DOHH2 (cell line): ENCODE data around the gene DNAJC16.

ENCODE experiments used
- H3F3A ChIP-seq: fragments of 200-600 bp; sonication (generic), shearing (Covaris generic); 2 replicates; pipeline ENCODE4 v1.6.0; 2016; ENCODE audit warnings: antibody characterized with exemption, mild to moderate bottlenecking; ENCODE audit not compliant: control insufficient read depth, insufficient read depth
- H3K27ac ChIP-seq: fragments of 200-600 bp; sonication (generic); 2 replicates; pipeline ENCODE4 v1.5.1; 2014; ENCODE audit warnings: low read depth, mild to moderate bottlenecking, low read length, moderate library complexity
- H3K27me3 ChIP-seq: fragments of 200-600 bp; sonication (generic); 2 replicates; pipeline ENCODE4 v1.6.1; 2014; ENCODE audit warnings: mild to moderate bottlenecking, low read length, mixed read lengths; ENCODE audit not compliant: control insufficient read depth
- H3K36me3 ChIP-seq: fragments of 200-600 bp; sonication (generic); 2 replicates; pipeline ENCODE4 v1.6.1; 2014; ENCODE audit warnings: mild to moderate bottlenecking, low read length, moderate library complexity, mixed read lengths; ENCODE audit not compliant: control insufficient read depth
- H3K4me1 ChIP-seq: fragments of 200-600 bp; sonication (generic); 2 replicates; pipeline ENCODE4 v1.6.1; 2014; ENCODE audit warnings: mild to moderate bottlenecking, low read length, mixed read lengths; ENCODE audit not compliant: control insufficient read depth
- H3K4me2 ChIP-seq: fragments of 200-600 bp; sonication (generic); 2 replicates; pipeline ENCODE4 v1.6.0; 2014; ENCODE audit warnings: mild to moderate bottlenecking, low read length, moderate library complexity
- H3K4me3 ChIP-seq: fragments of 200-600 bp; sonication (generic); 2 replicates; pipeline ENCODE4 v1.5.1; 2014; ENCODE audit warnings: mild to moderate bottlenecking, low read length, mixed read lengths
- H3K79me2 ChIP-seq: fragments of 200-600 bp; sonication (generic); 2 replicates; pipeline ENCODE4 v1.6.1; 2014; ENCODE audit warnings: mild to moderate bottlenecking, low read length, mixed read lengths; ENCODE audit not compliant: control insufficient read depth
- H3K9me2 ChIP-seq: fragments of 200-600 bp; sonication (generic); replicated peaks from 2 replicates; pipeline ENCODE4 v1.6.1; 2014; ENCODE audit warnings: mild to moderate bottlenecking, low read length, mixed read lengths; ENCODE audit not compliant: control insufficient read depth
- H3K9me3 ChIP-seq: fragments of 200-600 bp; sonication (generic); 2 replicates; pipeline ENCODE4 v1.6.1; 2014; ENCODE audit warnings: antibody characterized with exemption, low read length, mixed read lengths; ENCODE audit not compliant: control insufficient read depth, insufficient read depth
- H4K20me1 ChIP-seq: fragments of 200-600 bp; sonication (generic); 2 replicates; pipeline ENCODE4 v1.6.0; 2014; ENCODE audit warnings: low read depth, mild to moderate bottlenecking, antibody characterized with exemption, low read length, moderate library complexity; ENCODE audit not compliant: control insufficient read depth, insufficient read depth
- EZH2phosphoT487 ChIP-seq: fragments of 200-600 bp; sonication (generic); IDR thresholded peaks from 2 replicates; pipeline ENCODE4 v1.6.1; 2017; ENCODE audit warnings: borderline replicate concordance, mild to moderate bottlenecking, antibody characterized with exemption, low read length, moderate library complexity, mixed read lengths
- TF ChIP-seq, protein P1 (sequence below): fragments of 200-600 bp; sonication (generic); IDR thresholded peaks from one replicate; pipeline ENCODE4 v1.5.1; 2014; ENCODE audit warnings: antibody characterized with exemption, mild to moderate bottlenecking, low read depth, low read length; ENCODE audit not compliant: poor library complexity, severe bottlenecking

DNAJC16 gene

DNA sequence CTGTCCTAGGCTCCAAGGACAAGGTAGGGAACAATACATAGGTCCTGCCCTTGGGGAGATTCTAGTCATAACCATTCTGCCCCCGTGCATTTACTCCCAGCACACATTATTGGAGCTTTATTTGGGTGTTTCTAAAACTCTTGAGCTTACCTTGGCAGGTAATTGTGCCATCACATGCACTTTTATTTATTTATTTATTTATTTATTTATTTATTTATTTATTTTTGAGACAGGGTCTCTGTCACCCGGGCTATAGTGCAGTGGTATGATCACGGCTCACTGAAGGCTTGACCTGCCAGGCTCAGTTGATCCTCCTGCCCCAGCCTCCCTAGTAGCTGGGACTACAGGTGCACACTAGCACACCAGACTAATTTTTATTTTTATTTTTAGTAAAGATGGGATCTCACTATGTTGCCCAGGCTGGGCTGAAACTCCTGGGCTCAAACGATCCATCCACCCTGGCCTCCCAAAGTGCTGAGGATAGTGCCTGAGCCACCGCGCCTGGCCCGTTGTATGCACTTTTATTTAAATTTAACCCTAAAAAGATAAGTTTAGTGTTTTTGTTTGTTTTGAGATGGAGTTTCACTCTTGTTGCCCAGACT is 49.0 kb downstream of the DNAJC16 start:
- H3K9me2 ChIP-seq, result no peaks in the 10 kb centered on the region
- no peak for TF ChIP-seq EZH2phosphoT487
- TF ChIP-seq, protein P1, sequence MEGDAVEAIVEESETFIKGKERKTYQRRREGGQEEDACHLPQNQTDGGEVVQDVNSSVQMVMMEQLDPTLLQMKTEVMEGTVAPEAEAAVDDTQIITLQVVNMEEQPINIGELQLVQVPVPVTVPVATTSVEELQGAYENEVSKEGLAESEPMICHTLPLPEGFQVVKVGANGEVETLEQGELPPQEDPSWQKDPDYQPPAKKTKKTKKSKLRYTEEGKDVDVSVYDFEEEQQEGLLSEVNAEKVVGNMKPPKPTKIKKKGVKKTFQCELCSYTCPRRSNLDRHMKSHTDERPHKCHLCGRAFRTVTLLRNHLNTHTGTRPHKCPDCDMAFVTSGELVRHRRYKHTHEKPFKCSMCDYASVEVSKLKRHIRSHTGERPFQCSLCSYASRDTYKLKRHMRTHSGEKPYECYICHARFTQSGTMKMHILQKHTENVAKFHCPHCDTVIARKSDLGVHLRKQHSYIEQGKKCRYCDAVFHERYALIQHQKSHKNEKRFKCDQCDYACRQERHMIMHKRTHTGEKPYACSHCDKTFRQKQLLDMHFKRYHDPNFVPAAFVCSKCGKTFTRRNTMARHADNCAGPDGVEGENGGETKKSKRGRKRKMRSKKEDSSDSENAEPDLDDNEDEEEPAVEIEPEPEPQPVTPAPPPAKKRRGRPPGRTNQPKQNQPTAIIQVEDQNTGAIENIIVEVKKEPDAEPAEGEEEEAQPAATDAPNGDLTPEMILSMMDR, result no peak

DNA sequence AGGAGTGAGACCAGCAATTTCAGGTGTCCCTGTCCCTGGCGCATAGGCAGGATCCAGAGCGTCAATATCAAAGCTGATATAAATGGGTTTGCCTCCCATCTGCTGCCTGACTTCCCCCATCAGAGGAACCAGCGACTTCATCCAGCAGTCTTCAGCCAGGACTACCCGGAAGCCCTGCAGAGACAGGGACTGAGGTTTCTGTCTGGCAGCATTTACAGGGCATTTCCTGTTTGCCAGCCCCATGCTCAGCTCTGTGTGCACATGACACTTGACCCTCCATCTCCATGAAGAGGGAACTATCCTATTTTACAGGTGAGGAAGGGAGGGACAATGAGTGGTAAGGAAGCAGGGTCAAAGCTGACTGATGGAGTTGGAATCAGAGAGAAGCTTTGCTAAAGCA is 51.0 kb downstream of the DNAJC16 start:
- no peaks in the 10 kb centered on the region for H3K27me3 ChIP-seq
- H3K36me3 ChIP-seq, result no peaks in the 10 kb centered on the region
- H3K4me1 ChIP-seq, result peaks cover 20% of the 10 kb centered on the region
- no peak overlapping the region for H3K4me3 ChIP-seq
- no peaks in the 10 kb centered on the region for H3K9me3 ChIP-seq
- no peak overlapping the region for H3K27ac ChIP-seq
- no peaks in the 10 kb centered on the region for H3K79me2 ChIP-seq
- H4K20me1 ChIP-seq, result no peaks in the 10 kb centered on the region
- H3K9me2 ChIP-seq, result no peaks in the 10 kb centered on the region
- H3F3A ChIP-seq, result peaks cover 7% of the 10 kb centered on the region; the same call in 1 of the 2 replicates
- no peak overlapping the region for H3K4me2 ChIP-seq
- TF ChIP-seq EZH2phosphoT487, result no peak
- TF ChIP-seq, protein P1, result no peak

More for the DNA sequence above, 49.0 kb downstream of the DNAJC16 start:
- H3K4me3 ChIP-seq, result no peak overlapping the region
- H4K20me1 ChIP-seq, result no peaks in the 10 kb centered on the region
- no peaks in the 10 kb centered on the region for H3K9me3 ChIP-seq
- no peaks in the 10 kb centered on the region for H3K27me3 ChIP-seq
- peaks cover 17% of the 10 kb centered on the region for H3F3A ChIP-seq
- H3K36me3 ChIP-seq, result peaks cover 7% of the 10 kb centered on the region; the same call in 1 of the 2 replicates
- H3K4me1 ChIP-seq, result peaks cover 40% of the 10 kb centered on the region
- no peaks in the 10 kb centered on the region for H3K79me2 ChIP-seq
- no peak overlapping the region for H3K4me2 ChIP-seq
- H3K27ac ChIP-seq, result no peak overlapping the region

DNA sequence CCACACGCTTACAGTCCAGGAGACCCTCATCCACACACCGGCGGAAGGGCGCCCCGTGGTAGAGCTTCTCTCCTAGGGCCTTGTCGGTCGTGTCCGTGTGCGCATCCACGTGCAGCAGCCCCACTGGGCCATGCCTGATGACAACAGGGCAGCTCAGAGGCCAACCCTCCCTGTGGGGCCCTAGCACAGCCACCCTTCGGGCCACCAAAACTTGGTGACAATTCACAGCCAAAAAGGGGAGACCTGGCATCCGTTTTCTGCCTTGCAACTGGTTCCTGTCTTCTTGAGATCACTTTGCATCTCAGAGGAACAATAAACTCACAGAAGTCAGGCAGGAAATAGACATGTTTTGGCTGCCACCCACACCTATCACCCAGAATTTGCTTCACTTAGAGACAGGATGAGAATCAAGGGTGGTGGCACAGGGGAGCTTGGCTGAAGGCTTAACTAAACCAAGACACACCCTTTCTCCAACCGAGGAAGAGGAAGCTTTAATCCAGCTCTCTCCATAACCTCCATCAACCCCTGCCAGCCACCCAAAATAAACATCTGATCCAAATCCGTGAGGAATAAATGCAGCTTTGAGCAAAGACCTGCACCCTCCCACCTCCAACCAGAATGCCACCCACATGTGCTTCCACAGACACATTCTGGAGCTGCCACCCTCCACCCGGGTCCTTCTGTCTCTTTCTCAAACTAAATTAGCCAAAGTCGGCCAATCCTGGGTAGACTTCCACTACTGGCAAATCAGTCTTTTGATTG is 52.5 kb downstream of the DNAJC16 start:
- 0 out of 2 replicates have a peak overlapping the region, but pooled peaks have one; percentile 0 for H3K4me2 ChIP-seq
- H3K27ac ChIP-seq, result no peak overlapping the region
- no peaks in the 10 kb centered on the region for H3F3A ChIP-seq
- H4K20me1 ChIP-seq, result no peaks in the 10 kb centered on the region
- H3K27me3 ChIP-seq, result no peaks in the 10 kb centered on the region; the same call in 1 of the 2 replicates
- H3K36me3 ChIP-seq, result no peaks in the 10 kb centered on the region
- peaks cover 17% of the 10 kb centered on the region for H3K4me1 ChIP-seq
- no peak overlapping the region for H3K4me3 ChIP-seq
- no peaks in the 10 kb centered on the region for H3K9me2 ChIP-seq
- no peaks in the 10 kb centered on the region for H3K9me3 ChIP-seq
- TF ChIP-seq EZH2phosphoT487, result no peak
- TF ChIP-seq, protein P1, result no peak
- no peaks in the 10 kb centered on the region for H3K79me2 ChIP-seq
